ENCODE data around the gene GPA33. TPM values are rescaled to one million over a fixed set of nuclear protein-coding genes. Genes with fewer than 3 reads are reported as not detected.
A peak's percentile ranks its signal among the peaks of the same experiment; 100 is the strongest.

GPA33 gene, protein sequence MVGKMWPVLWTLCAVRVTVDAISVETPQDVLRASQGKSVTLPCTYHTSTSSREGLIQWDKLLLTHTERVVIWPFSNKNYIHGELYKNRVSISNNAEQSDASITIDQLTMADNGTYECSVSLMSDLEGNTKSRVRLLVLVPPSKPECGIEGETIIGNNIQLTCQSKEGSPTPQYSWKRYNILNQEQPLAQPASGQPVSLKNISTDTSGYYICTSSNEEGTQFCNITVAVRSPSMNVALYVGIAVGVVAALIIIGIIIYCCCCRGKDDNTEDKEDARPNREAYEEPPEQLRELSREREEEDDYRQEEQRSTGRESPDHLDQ
- not detected for total RNA-seq

DNA sequence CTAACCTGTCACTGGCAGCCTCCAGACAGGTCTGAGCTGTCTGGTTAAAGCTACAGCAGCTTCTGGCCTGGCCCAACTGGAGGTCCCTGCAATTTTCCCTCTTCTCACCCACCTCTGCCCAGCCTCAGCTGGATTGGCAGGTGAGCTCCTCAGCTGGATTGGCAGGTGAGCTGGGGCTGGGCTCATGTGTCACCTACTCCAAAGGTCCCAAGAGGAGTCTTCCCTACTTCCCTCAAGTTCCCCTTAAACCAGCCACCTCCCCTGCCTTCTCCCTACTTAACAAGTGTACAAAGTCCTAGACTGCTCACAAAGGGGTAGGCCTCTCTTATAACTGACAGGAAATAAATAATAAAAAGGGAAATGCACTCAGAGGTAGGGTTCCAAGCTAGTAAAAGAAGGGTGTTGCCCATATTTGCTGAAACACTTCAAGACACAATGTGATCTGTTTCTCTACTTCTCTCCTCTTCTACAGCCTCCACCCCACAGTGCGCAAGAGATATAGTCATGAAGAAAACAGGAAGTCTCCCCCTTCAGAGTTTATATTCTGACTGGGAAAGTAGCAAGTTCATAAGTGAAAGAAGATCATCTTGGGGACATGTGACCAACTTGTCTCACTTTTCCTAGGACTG, at the start of gene GPA33:
TSS of gene GPA33 (minus strand) at position 64 of the 629 bp plus-strand sequence. CDS start 90 bp downstream, outside the sequence.
- WGBS = 79% methylated on average over 1 of the region's 1 CpG
- Histone ChIP-seq H3K27ac (no peak within 1 kb of the TSS), H3K36me3 (no peaks in the 10 kb centered on the region), H3K4me3 (no peak within 1 kb of the TSS), H3K9me3 (no peaks in the 10 kb centered on the region), H3K4me1 (replicated peaks) (no peaks in the 10 kb centered on the region), H3K27me3 (replicated peaks; ENCODE audit: insufficient read depth) (no peaks in the 10 kb centered on the region)
- TF ChIP-seq, protein P1, sequence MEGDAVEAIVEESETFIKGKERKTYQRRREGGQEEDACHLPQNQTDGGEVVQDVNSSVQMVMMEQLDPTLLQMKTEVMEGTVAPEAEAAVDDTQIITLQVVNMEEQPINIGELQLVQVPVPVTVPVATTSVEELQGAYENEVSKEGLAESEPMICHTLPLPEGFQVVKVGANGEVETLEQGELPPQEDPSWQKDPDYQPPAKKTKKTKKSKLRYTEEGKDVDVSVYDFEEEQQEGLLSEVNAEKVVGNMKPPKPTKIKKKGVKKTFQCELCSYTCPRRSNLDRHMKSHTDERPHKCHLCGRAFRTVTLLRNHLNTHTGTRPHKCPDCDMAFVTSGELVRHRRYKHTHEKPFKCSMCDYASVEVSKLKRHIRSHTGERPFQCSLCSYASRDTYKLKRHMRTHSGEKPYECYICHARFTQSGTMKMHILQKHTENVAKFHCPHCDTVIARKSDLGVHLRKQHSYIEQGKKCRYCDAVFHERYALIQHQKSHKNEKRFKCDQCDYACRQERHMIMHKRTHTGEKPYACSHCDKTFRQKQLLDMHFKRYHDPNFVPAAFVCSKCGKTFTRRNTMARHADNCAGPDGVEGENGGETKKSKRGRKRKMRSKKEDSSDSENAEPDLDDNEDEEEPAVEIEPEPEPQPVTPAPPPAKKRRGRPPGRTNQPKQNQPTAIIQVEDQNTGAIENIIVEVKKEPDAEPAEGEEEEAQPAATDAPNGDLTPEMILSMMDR (IDR thresholded peaks at IDR 0.05) = no peak
- no peak for TF ChIP-seq POLR2AphosphoS5 (IDR thresholded peaks at IDR 0.05)
- no peak for TF ChIP-seq POLR2A (IDR thresholded peaks at IDR 0.05)
- intact Hi-C loops (cut with DNase I) = no loop called here
- no peak for DNase-seq (ENCODE audit: low spot score)

DNA sequence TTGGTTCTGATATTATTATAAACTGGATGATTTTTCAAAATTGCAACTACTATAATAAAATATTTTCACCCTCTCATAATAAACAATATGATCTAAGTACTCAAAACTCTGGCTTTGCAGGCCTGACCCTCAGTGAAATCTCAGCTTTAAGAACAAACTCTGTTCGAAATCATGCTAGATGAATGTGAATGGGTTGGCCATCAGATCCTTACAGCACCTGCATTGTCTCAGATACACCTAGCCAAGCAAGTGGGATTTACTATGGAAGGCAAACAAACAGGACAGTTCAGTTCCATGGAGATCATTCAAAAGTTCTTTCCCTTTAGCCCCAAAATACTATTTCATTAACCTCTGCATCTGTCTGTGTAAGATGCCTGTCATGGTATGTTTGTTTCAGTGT, 48.5 kb upstream of the GPA33 start:
- 85% methylated on average over 1 of the region's 1 CpG for WGBS
- intact Hi-C loops (cut with DNase I) = no loop called here
- no peak for DNase-seq (ENCODE audit: low spot score)
- Histone ChIP-seq H3K27me3 (replicated peaks; ENCODE audit: insufficient read depth) (no peaks in the 10 kb centered on the region), H3K27ac (no peak overlapping the region), H3K36me3 (no peaks in the 10 kb centered on the region), H3K9me3 (no peaks in the 10 kb centered on the region), H3K4me3 (no peak overlapping the region), H3K4me1 (replicated peaks) (no peaks in the 10 kb centered on the region)
- TF ChIP-seq, protein P1 (IDR thresholded peaks at IDR 0.05) = no peak
- no peak for TF ChIP-seq POLR2A (IDR thresholded peaks at IDR 0.05)
- TF ChIP-seq POLR2AphosphoS5 (IDR thresholded peaks at IDR 0.05) = no peak

DNA sequence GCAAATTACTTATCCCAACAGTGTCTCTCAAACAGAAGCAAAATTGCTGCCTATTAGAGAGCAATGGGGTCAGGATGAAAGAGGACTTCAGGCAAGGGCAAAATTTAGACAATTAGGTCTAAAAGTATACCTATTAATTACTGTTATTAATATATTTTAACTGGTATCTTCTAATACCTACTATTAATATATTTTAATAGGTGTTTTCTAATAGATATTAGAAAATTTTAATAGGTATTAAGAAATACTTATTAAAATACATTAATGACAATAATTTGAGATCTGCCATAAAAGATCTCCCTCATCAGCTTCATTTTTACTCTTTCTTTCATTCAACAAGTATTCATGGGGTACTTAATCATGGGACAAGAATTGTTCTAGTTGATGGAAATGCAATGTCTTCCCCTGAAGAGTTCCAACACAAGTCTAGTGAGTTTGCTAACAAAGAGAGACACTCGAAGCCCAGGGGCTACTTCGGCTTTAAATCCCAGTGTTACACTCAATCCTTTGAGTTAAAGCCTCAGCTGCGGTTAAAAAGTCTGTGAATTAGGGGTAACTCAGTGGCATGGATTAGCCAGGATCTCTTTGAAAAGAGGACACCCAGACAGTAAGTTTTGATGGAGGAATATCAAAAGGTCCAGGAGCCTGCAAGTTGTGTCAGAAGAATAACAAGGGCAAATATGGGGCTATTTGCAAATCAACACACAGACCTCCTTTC, 47.8 kb upstream of the GPA33 start:
- no peaks in the 10 kb centered on the region for H3K27me3 ChIP-seq (replicated peaks; ENCODE audit: insufficient read depth)
- H3K4me3 ChIP-seq = no peak overlapping the region
- DNase-seq (ENCODE audit: low spot score) = no peak
- intact Hi-C loops (cut with DNase I) = no loop called here
- 93% methylated on average over 3 of the region's 3 CpGs for WGBS
- H3K9me3 ChIP-seq = no peaks in the 10 kb centered on the region
- TF ChIP-seq POLR2A (IDR thresholded peaks at IDR 0.05) (no peak), POLR2AphosphoS5 (IDR thresholded peaks at IDR 0.05) (no peak)
- TF ChIP-seq, protein P1 (IDR thresholded peaks at IDR 0.05) = no peak
- no peaks in the 10 kb centered on the region for H3K4me1 ChIP-seq (replicated peaks)
- no peak overlapping the region for H3K27ac ChIP-seq
- no peaks in the 10 kb centered on the region for H3K36me3 ChIP-seq

DNA sequence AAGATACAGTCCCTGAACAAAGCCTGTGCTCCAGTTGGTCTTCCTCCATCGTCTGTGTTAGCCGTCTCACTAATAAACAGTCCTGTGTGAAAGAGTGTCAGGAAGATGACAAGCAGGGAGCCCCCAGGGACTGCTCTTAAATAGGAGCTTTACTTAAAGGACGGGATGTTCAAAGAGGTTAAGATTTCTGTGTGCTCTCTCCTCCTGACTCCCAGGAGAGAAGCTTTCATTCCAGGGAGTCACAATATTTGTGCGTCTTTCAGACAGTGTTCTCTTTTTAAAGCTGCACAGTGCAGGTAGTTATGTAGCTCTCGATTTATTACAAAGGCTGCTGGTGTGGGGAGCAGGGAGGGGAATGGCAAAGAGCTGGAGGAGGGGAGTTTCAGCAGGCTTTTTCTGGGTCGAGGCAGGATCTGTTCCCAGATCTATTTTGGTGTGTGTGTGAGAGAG, 47.2 kb upstream of the GPA33 start:
- 25% methylated on average over 6 of the region's 6 CpGs for WGBS
- intact Hi-C loops (cut with DNase I) = no loop called here

More for the DNA sequence above, 47.2 kb upstream of the GPA33 start:
- TF ChIP-seq POLR2AphosphoS5 (IDR thresholded peaks at IDR 0.05) = peak; percentile 27
- TF ChIP-seq, protein P1 (IDR thresholded peaks at IDR 0.05) = no peak
- TF ChIP-seq POLR2A (IDR thresholded peaks at IDR 0.05) = no peak
- Histone ChIP-seq H3K27me3 (replicated peaks; ENCODE audit: insufficient read depth) (no peaks in the 10 kb centered on the region), H3K36me3 (no peaks in the 10 kb centered on the region), H3K4me1 (replicated peaks) (no peaks in the 10 kb centered on the region), H3K27ac (peak overlapping the region in 1 of 2 donors; percentile 6), H3K4me3 (no peak overlapping the region), H3K9me3 (no peaks in the 10 kb centered on the region)
- no peak for DNase-seq (ENCODE audit: low spot score)
